NCI-H2081 (cell line): ENCODE measurements around the gene ADGRA3.
A peak's percentile ranks its signal among the peaks of the same experiment; 100 is the strongest.
"Not testable (repeated sequence)": the region's sequence is repeated elsewhere in the genome, so short reads cannot be mapped to it uniquely, and the experiment has no call there.

ENCODE experiments used
- DNase-seq, 2 experiments: peaks; one replicate each; lab custom pipeline; 2025; lab: John Stamatoyannopoulos, UW

ADGRA3 gene

GRCh38 chr4:22478426-22478825, 37.4 kb downstream of the ADGRA3 start:
- DNase-seq = no peak

GRCh38 chr4:22477813-22478182, 38.1 kb downstream of the ADGRA3 start:
- no peak for DNase-seq

GRCh38 chr4:22477136-22477812, 38.6 kb downstream of the ADGRA3 start:
- DNase-seq = no peak

- no peak for DNase-seq
Measured at GRCh38 chr4:22476011-22476410, 39.9 kb downstream of the ADGRA3 start.

- DNase-seq = not testable (repeated sequence)
Measured at GRCh38 chr4:22475311-22475646, 40.6 kb downstream of the ADGRA3 start.

GRCh38 chr4:22474636-22475310, 41.1 kb downstream of the ADGRA3 start:
- no peak for DNase-seq

- no peak for DNase-seq
Measured at GRCh38 chr4:22473268-22473667, 42.6 kb downstream of the ADGRA3 start.

- DNase-seq = no peak
Measured at GRCh38 chr4:22471999-22472461, 43.8 kb downstream of the ADGRA3 start.

- no peak for DNase-seq
Measured at GRCh38 chr4:22471419-22471818, 44.4 kb downstream of the ADGRA3 start.

GRCh38 chr4:22466581-22466980, 49.3 kb downstream of the ADGRA3 start:
- no peak for DNase-seq

- no peak for DNase-seq
Measured at GRCh38 chr4:22465996-22466395, 49.9 kb downstream of the ADGRA3 start.

GRCh38 chr4:22465349-22465748, 50.5 kb downstream of the ADGRA3 start:
- DNase-seq = no peak

- no peak for DNase-seq
Measured at GRCh38 chr4:22463179-22463578, 52.7 kb downstream of the ADGRA3 start.

GRCh38 chr4:22462688-22463087, 53.2 kb downstream of the ADGRA3 start:
- no peak for DNase-seq

GRCh38 chr4:22460266-22460665, 55.6 kb downstream of the ADGRA3 start:
- no peak for DNase-seq

- DNase-seq = peak in 1 of 2 experiments; percentile 8
Measured at GRCh38 chr4:22458098-22458497, 57.8 kb downstream of the ADGRA3 start.

- DNase-seq = no peak
Measured at GRCh38 chr4:22457348-22457747, 58.5 kb downstream of the ADGRA3 start.

GRCh38 chr4:22456291-22456690, 59.6 kb downstream of the ADGRA3 start:
- no peak for DNase-seq

GRCh38 chr4:22454955-22455354, 60.9 kb downstream of the ADGRA3 start:
- no peak for DNase-seq

GRCh38 chr4:22454216-22454838, 61.5 kb downstream of the ADGRA3 start:
- no peak for DNase-seq

- DNase-seq = no peak
Measured at GRCh38 chr4:22444813-22445212, 71.1 kb downstream of the ADGRA3 start.

GRCh38 chr4:22442956-22443355, 72.9 kb downstream of the ADGRA3 start:
- no peak for DNase-seq

GRCh38 chr4:22440999-22441398, 74.9 kb downstream of the ADGRA3 start:
- DNase-seq = no peak
